Inflammatory macrophage (primary cell): ENCODE data around the gene FLNB.

Source experiments
- DNase-seq, 2 donors: peaks; one replicate each; pipeline ENCODE4 v3.0.0-alpha.2; 2020 to 2022

FLNB gene

GRCh38 chr3:58115175-58115574 is 107.0 kb downstream of the FLNB start:
- DNase-seq: no peak

GRCh38 chr3:58116161-58116955 is 108.1 kb downstream of the FLNB start:
- DNase-seq: no peak

GRCh38 chr3:58116985-58117384 is 108.8 kb downstream of the FLNB start:
- no peak for DNase-seq

GRCh38 chr3:58117561-58118181 is 109.4 kb downstream of the FLNB start:
- no peak for DNase-seq

- no peak for DNase-seq
These were observed 111.0 kb downstream of the FLNB start for GRCh38 chr3:58119186-58119585.

GRCh38 chr3:58120075-58120812 is 112.0 kb downstream of the FLNB start:
- DNase-seq: peak in 1 of 2 donors; percentile 32

GRCh38 chr3:58121183-58121582 is 113.0 kb downstream of the FLNB start:
- no peak for DNase-seq

GRCh38 chr3:58122936-58123700 is 114.9 kb downstream of the FLNB start:
- no peak for DNase-seq

GRCh38 chr3:58124387-58124786 is 116.2 kb downstream of the FLNB start:
- no peak for DNase-seq

GRCh38 chr3:58129041-58129770 is 121.0 kb downstream of the FLNB start:
- no peak for DNase-seq

GRCh38 chr3:58130591-58130990 is 122.4 kb downstream of the FLNB start:
- no peak for DNase-seq

- DNase-seq: peak; percentile 73 to 78
These were observed 123.0 kb downstream of the FLNB start for GRCh38 chr3:58131101-58131825.

GRCh38 chr3:58132850-58133249 is 124.6 kb downstream of the FLNB start:
- no peak for DNase-seq

GRCh38 chr3:58134468-58134867 is 126.2 kb downstream of the FLNB start:
- no peak for DNase-seq

GRCh38 chr3:58135712-58136543 is 127.7 kb downstream of the FLNB start:
- DNase-seq: no peak

- no peak for DNase-seq
These were observed 129.1 kb downstream of the FLNB start for GRCh38 chr3:58137306-58137705.

- DNase-seq: no peak
These were observed 133.6 kb downstream of the FLNB start for GRCh38 chr3:58141766-58142345.

- peak in 1 of 2 donors; percentile 53 for DNase-seq
These were observed 135.3 kb downstream of the FLNB start for GRCh38 chr3:58143417-58144055.
